Mammary epithelial cell (primary cell): ENCODE results near the gene ACSL6.

Source experiments
- CTCF ChIP-seq, 2 donors: IDR thresholded peaks in 1 of 2; conservative IDR thresholded peaks in 1 of 2; 2 replicates each; pipeline ENCODE4 v1.5.1; 2011 to 2012; ENCODE audit warnings: inconsistent platforms in 2 of 2, low read length in 2 of 2, mild to moderate bottlenecking in 2 of 2, control low read depth in 1 of 2, low read depth in 1 of 2; ENCODE audit not compliant: insufficient read depth in 1 of 2; ENCODE audit errors: extremely low read depth in 1 of 2
- EZH2 ChIP-seq: IDR thresholded peaks from 2 replicates; pipeline ENCODE4 v1.6.1; 2012; ENCODE audit warnings: low read length, inconsistent platforms, borderline replicate concordance

DNA sequence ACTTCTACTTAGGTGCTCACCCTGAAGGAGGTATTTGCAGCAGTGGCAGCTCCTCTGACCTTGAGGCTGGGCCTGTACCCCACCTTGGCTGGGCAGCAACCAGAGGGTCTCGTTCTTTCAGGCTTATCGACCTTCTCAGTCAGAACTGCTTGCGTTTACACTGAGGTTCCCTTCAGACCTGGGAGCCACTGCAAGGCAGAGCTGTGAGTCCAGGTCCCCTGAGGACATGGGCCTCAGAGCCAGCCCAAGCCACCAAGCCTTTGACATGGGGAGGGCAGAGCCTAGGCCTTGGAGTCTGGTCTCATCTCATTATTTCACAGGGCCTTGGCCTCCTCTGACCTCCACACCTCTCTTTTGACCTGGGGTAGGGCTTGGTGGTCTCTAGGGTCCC, 13.7 kb downstream of the ACSL6 start:
- TF ChIP-seq CTCF (conservative IDR thresholded peaks at IDR 0.05 in 1 of 2, IDR thresholded peaks at IDR 0.05 in 1 of 2; ENCODE audit: extremely low read depth in 1 of 2, insufficient read depth in 1 of 2, low read depth in 1 of 2, low read length in 2 of 2) = no peak
- TF ChIP-seq EZH2 = no peak
